ENCODE results near the gene ITGA11.

Gene ITGA11

GRCh38 chr15:68389041-68389930 lies 42.7 kb downstream of the ITGA11 start:
- DNase-seq: no peak

GRCh38 chr15:68387381-68388143 lies 44.4 kb downstream of the ITGA11 start:
- no peak for DNase-seq

- DNase-seq: no peak
Observed at GRCh38 chr15:68386587-68387288, 45.2 kb downstream of the ITGA11 start.

GRCh38 chr15:68385671-68386586 lies 46.0 kb downstream of the ITGA11 start:
- DNase-seq: no peak

- no peak for DNase-seq
Observed at GRCh38 chr15:68385240-68385561, 46.8 kb downstream of the ITGA11 start.

GRCh38 chr15:68384451-68385239 lies 47.3 kb downstream of the ITGA11 start:
- no peak for DNase-seq

- no peak for DNase-seq
Observed at GRCh38 chr15:68383161-68384074, 48.5 kb downstream of the ITGA11 start.

GRCh38 chr15:68382286-68383007 lies 49.5 kb downstream of the ITGA11 start:
- DNase-seq: no peak

GRCh38 chr15:68380456-68380855 lies 51.5 kb downstream of the ITGA11 start:
- DNase-seq: no peak

- no peak for DNase-seq
Observed at GRCh38 chr15:68379759-68380290, 52.1 kb downstream of the ITGA11 start.

GRCh38 chr15:68379058-68379758 lies 52.8 kb downstream of the ITGA11 start:
- no peak for DNase-seq

GRCh38 chr15:68378595-68378994 lies 53.4 kb downstream of the ITGA11 start:
- DNase-seq: no peak

GRCh38 chr15:68377766-68378165 lies 54.2 kb downstream of the ITGA11 start:
- no peak for DNase-seq

- DNase-seq: no peak
Observed at GRCh38 chr15:68376447-68377060, 55.4 kb downstream of the ITGA11 start.

GRCh38 chr15:68375716-68376220 lies 56.2 kb downstream of the ITGA11 start:
- no peak for DNase-seq

- no peak for DNase-seq
Observed at GRCh38 chr15:68375191-68375631, 56.8 kb downstream of the ITGA11 start.

- no peak for DNase-seq
Observed at GRCh38 chr15:68374168-68374745, 57.7 kb downstream of the ITGA11 start.

GRCh38 chr15:68373028-68373427 lies 58.9 kb downstream of the ITGA11 start:
- no peak for DNase-seq
